Adrenal gland (tissue), 5 donors: ENCODE measurements around the gene DTX3L.

Experiments used
- CTCF ChIP-seq, 6 experiments: fragments of 450-650 bp in 4 of 6; fragments of 200-600 bp in 2 of 6; sonication (generic) in 1 of 6; IDR thresholded peaks; 1 replicate in 5 of 6; 2 replicates in 1 of 6; pipeline versions ENCODE4 v1.5.1 to v1.8.0; 2016 to 2021; ENCODE audit warnings: antibody characterized with exemption in 6 of 6, mild to moderate bottlenecking in 2 of 6, moderate library complexity in 1 of 6
- POLR2A ChIP-seq, 2 donors: fragments of 450-650 bp; IDR thresholded peaks; one replicate each; pipeline ENCODE4 v1.6.1; 2017; ENCODE audit warnings: antibody characterized with exemption in 2 of 2, mild to moderate bottlenecking in 2 of 2, moderate library complexity in 1 of 2
- donor health status: DM: no; HTN: no; CAD: no.

GRCh38 chr3:122563717-122564025 lies 467 bp upstream of the DTX3L start:
- TF ChIP-seq POLR2A (IDR thresholded peaks at IDR 0.05): no peak
- no peak for TF ChIP-seq CTCF (IDR thresholded peaks at IDR 0.05)
